IMR-90 (cell line): ENCODE results near the gene TWIST2. TPM values are rescaled to one million over a fixed set of nuclear protein-coding genes. Genes with fewer than 3 reads are reported as not detected.

Experiments used
- ATAC-seq: fragments of 200-7000 bp; cut with Tn5 transposase; 2 replicates; pipeline ENCODE4 v1.9.1; 2020; ENCODE audit warnings: low read depth, mild to moderate bottlenecking, moderate library complexity
- BruUV-seq: library from RNA; stranded (reverse); fragments of 400-500 nt; replicated peaks from 2 replicates; lab custom pipeline; 2021; lab: Mats Ljungman, UMichigan
- CTCF ChIA-PET: fragments of 300-600 bp; formaldehyde crosslinking; extraction: SDS; loops from one replicate; lab custom pipeline; 2021; ENCODE audit warnings: antibody characterized with exemption; lab: Yijun Ruan, JAX
- POLR2A ChIA-PET: fragments of 300-600 bp; sonication (Branson Sonifier 250); formaldehyde crosslinking; loops from one replicate; lab custom pipeline; 2022; ENCODE audit warnings: antibody characterized with exemption; ENCODE audit not compliant: unreplicated experiment; lab: Charles Lee
- DNase-seq: peaks from one replicate; pipeline ENCODE4 v3.0.0; 2013
- H2AFZ ChIP-seq: replicated peaks from 2 replicates; pipeline ENCODE3; 2013; ENCODE audit warnings: low read length, mild to moderate bottlenecking; ENCODE audit not compliant: poor library complexity
- H2AK5ac ChIP-seq: 2 replicates; pipeline ENCODE4 v1.6.1; 2013; ENCODE audit warnings: low read depth, low read length, inconsistent platforms
- H2AK9ac ChIP-seq: replicated peaks from 2 replicates; pipeline ENCODE3; 2013; ENCODE audit warnings: mild to moderate bottlenecking, low read depth, low read length, moderate library complexity; ENCODE audit not compliant: poor library complexity
- H2BK120ac ChIP-seq: 2 replicates; pipeline ENCODE4 v1.6.1; 2013; ENCODE audit warnings: low read depth, low read length, inconsistent platforms
- H2BK15ac ChIP-seq: 3 replicates; pipeline ENCODE4 v1.6.1; 2013; ENCODE audit warnings: low read depth, low read length, inconsistent platforms
- H2BK20ac ChIP-seq: 2 replicates; pipeline ENCODE4 v1.6.1; 2013; ENCODE audit warnings: low read depth, mild to moderate bottlenecking, inconsistent platforms, low read length, moderate library complexity
- H2BK5ac ChIP-seq: 2 replicates; pipeline ENCODE4 v1.6.1; 2013; ENCODE audit warnings: mild to moderate bottlenecking, low read depth, low read length, inconsistent platforms; ENCODE audit not compliant: poor library complexity, severe bottlenecking
- H3K14ac ChIP-seq: replicated peaks from 2 replicates; pipeline ENCODE4 v1.6.1; 2013; ENCODE audit warnings: low read depth, low read length, inconsistent platforms
- H3K18ac ChIP-seq: 2 replicates; pipeline ENCODE4 v1.6.1; 2013; ENCODE audit warnings: low read depth, low read length, control low read depth
- H3K23ac ChIP-seq: 2 replicates; pipeline ENCODE4 v1.6.1; 2013; ENCODE audit warnings: low read depth, low read length, inconsistent platforms
- H3K27ac ChIP-seq: 2 replicates; pipeline ENCODE4 v1.5.1; 2013; ENCODE audit warnings: mild to moderate bottlenecking, control low read depth, low read length; ENCODE audit not compliant: insufficient read depth
- H3K27me3 ChIP-seq: 2 replicates; pipeline ENCODE4 v1.6.1; 2013; ENCODE audit warnings: low read length; ENCODE audit not compliant: control insufficient read depth, insufficient read depth
- H3K36me3 ChIP-seq: 2 replicates; pipeline ENCODE4 v1.6.1; 2013; ENCODE audit warnings: low read length, mixed read lengths; ENCODE audit not compliant: control insufficient read depth, insufficient read depth
- H3K4ac ChIP-seq: 2 replicates; pipeline ENCODE4 v1.6.1; 2013; ENCODE audit warnings: low read depth, low read length, inconsistent platforms
- H3K4me1 ChIP-seq: 2 replicates; pipeline ENCODE4 v1.6.1; 2013; ENCODE audit warnings: low read length, mixed read lengths; ENCODE audit not compliant: control insufficient read depth, insufficient read depth
- H3K4me2 ChIP-seq: 2 replicates; pipeline ENCODE4 v1.6.1; 2013; ENCODE audit warnings: low read depth, mild to moderate bottlenecking, control low read depth, low read length, moderate library complexity
- H3K4me3 ChIP-seq: 2 replicates; pipeline ENCODE4 v1.5.1; 2013; ENCODE audit warnings: low read depth, mild to moderate bottlenecking, control low read depth, low read length, moderate library complexity; ENCODE audit not compliant: insufficient read depth
- H3K56ac ChIP-seq: 2 replicates; pipeline ENCODE4 v1.6.1; 2013; ENCODE audit warnings: low read length, inconsistent platforms; ENCODE audit not compliant: insufficient read depth; ENCODE audit errors: extremely low read depth
- H3K79me1 ChIP-seq, 2 experiments: 2 replicates each; pipeline ENCODE4 v1.6.1; 2013; ENCODE audit warnings: low read length in 2 of 2, inconsistent platforms in 1 of 2, low read depth in 1 of 2
- H3K9ac ChIP-seq: 2 replicates; pipeline ENCODE4 v1.6.1; 2013; ENCODE audit warnings: low read depth, low read length, control low read depth
- H3K9me1 ChIP-seq: 2 replicates; pipeline ENCODE4 v1.6.1; 2013; ENCODE audit warnings: low read length, inconsistent platforms; ENCODE audit not compliant: insufficient read depth
- H3K9me3 ChIP-seq: 2 replicates; pipeline ENCODE4 v1.6.1; 2013; ENCODE audit warnings: low read length; ENCODE audit not compliant: control insufficient read depth, insufficient read depth
- H4K20me1 ChIP-seq: 2 replicates; pipeline ENCODE4 v1.6.1; 2013; ENCODE audit warnings: low read length, inconsistent platforms; ENCODE audit not compliant: insufficient read depth
- H4K5ac ChIP-seq: 2 replicates; pipeline ENCODE4 v1.6.1; 2013; ENCODE audit warnings: mild to moderate bottlenecking, low read depth, low read length, control low read depth
- H4K8ac ChIP-seq, 2 experiments: 2 replicates each; pipeline ENCODE4 v1.6.1; 2013; ENCODE audit warnings: low read depth in 2 of 2, low read length in 2 of 2, control low read depth in 1 of 2, inconsistent platforms in 1 of 2
- H4K91ac ChIP-seq: 2 replicates; pipeline ENCODE4 v1.6.1; 2013; ENCODE audit warnings: low read depth, low read length, inconsistent platforms; ENCODE audit not compliant: insufficient read depth
- BHLHE40 ChIP-seq: fragments of 150-350 bp; IDR thresholded peaks from 2 replicates; pipeline ENCODE4 v1.6.1; 2016; ENCODE audit warnings: mild to moderate bottlenecking, low read depth, low read length
- CEBPB ChIP-seq: IDR thresholded peaks from 2 replicates; pipeline ENCODE4 v1.6.1; 2012; ENCODE audit warnings: low read depth, low read length, improper control_type of control experiment
- CHD1 ChIP-seq: IDR thresholded peaks from 2 replicates; pipeline ENCODE4 v1.6.1; 2012; ENCODE audit warnings: low read depth, low read length, improper control_type of control experiment
- FOS ChIP-seq: fragments of 150-350 bp; IDR thresholded peaks from 2 replicates; pipeline ENCODE4 v1.6.1; 2016; ENCODE audit warnings: low read depth, low read length
- MAFK ChIP-seq: IDR thresholded peaks from 2 replicates; pipeline ENCODE4 v1.6.1; 2012; ENCODE audit warnings: low read depth, low read length, improper control_type of control experiment
- NFE2L2 ChIP-seq: fragments of 150-350 bp; IDR thresholded peaks from 2 replicates; pipeline ENCODE4 v1.6.1; 2016; ENCODE audit warnings: low read depth, mild to moderate bottlenecking, low read length
- RAD21 ChIP-seq: IDR thresholded peaks from 2 replicates; pipeline ENCODE4 v1.6.1; 2012; ENCODE audit warnings: low read length, improper control_type of control experiment
- WGBS, 2 experiments: methylation state at CpG; one replicate each; pipeline versions ENCODE4 v1.1.5 to v1.1.7; 2013; ENCODE audit warnings: missing lambda C conversion rate in 2 of 2; ENCODE audit not compliant: insufficient read length in 1 of 2; ENCODE audit errors: extremely low coverage in 2 of 2; 5-methylcytosine and 5-hydroxymethylcytosine counted together
- dilution Hi-C: fragments of 300-500 bp; cut with HindIII; formaldehyde crosslinking; loops from one replicate; pipeline ENCODE4 v1.14.3; 2018; ENCODE audit warnings: low sequenced_read_pairs; ENCODE audit not compliant: unreplicated experiment
- in situ Hi-C: fragments of 300-500 bp; cut with MboI; formaldehyde crosslinking; loops from 3 replicates; pipeline ENCODE4 v1.14.3; 2019; ENCODE audit warnings: low sequenced_read_pairs, inconsistent platforms, mixed read lengths
- intact Hi-C: fragments of 100-400 bp; cut with micrococcal nuclease; formaldehyde crosslinking; loops from 2 replicates; pipeline ENCODE4 v1.10.0; 2022
- polyA plus RNA-seq, 3 experiments: library from polyadenylated mRNA; depleted of rRNA; stranded (reverse); fragments of >200 nt; gene quantifications; 2 replicates each; pipeline ENCODE4 v1.2.3, GENCODE V29; 2012; ENCODE audit warnings: low replicate concordance in 1 of 3
- total RNA-seq: library from RNA; depleted of rRNA; stranded (reverse); fragments of >200 nt; gene quantifications from 2 replicates; pipeline ENCODE4 v1.2.3, GENCODE V29; 2012

Gene TWIST2
- total and polyA plus RNA-seq, 2 of the 4 experiments (the other 2 are of a cell fraction), result 9.3 to 33.6 TPM

DNA sequence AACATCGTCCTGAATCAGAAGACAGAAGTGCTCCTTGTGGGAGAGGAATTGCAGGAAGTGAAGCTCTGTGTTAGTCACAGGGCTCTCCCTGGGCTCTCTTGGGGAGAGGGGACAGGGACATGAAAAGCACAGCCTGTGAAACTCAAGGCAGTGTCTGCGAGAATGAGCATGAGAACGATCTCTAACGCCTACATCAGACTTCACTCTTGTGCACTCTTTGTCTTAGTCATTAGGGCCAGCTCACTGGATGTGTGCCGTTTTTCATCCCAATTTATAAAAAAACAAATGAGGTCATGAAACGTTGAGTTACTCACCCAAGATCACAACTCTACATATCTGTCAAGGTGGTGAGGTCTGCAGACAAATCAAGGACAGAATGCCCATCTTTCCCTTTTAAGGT, 27.0 kb upstream of the TWIST2 start:
- Histone ChIP-seq H2AK5ac (no peak overlapping the region), H3K9ac (no peak overlapping the region), H3K9me3 (peaks cover 11% of the 10 kb centered on the region), H3K27me3 (peaks cover 13% of the 10 kb centered on the region), H4K5ac (no peak overlapping the region), H3K23ac (no peak overlapping the region), H2BK15ac (no peak overlapping the region), H3K4ac (no peak overlapping the region), H2AK9ac (no peak overlapping the region), H3K14ac (no peak overlapping the region), H3K9me1 (no peaks in the 10 kb centered on the region), H3K79me1 (no peaks in the 10 kb centered on the region), H2BK120ac (no peak overlapping the region), H4K20me1 (no peaks in the 10 kb centered on the region), H3K4me2 (no peak overlapping the region), H4K91ac (no peak overlapping the region), H2BK20ac (no peak overlapping the region), H3K18ac (no peak overlapping the region), H2AFZ (no peak overlapping the region), H3K4me1 (no peaks in the 10 kb centered on the region), H3K36me3 (no peaks in the 10 kb centered on the region), H3K27ac (no peak overlapping the region), H3K56ac (no peak overlapping the region), H4K8ac (no peak overlapping the region), H2BK5ac (no peak overlapping the region), H3K4me3 (no peak overlapping the region)
- TF ChIP-seq MAFK, result no peak
- TF ChIP-seq CHD1, result no peak
- TF ChIP-seq CEBPB, result no peak
- no peak for TF ChIP-seq BHLHE40
- no peak for TF ChIP-seq RAD21
- no peak for TF ChIP-seq NFE2L2
- no peak for TF ChIP-seq FOS
- in situ Hi-C loops (no loop called here), intact Hi-C loops (no loop called here), dilution Hi-C loops (no loop called here)
- WGBS, 2 experiments, result no CpG with 5 or more reads among the region's 6 CpGs
- peak; percentile 22 for DNase-seq
- ATAC-seq, result no peak
- BruUV-seq, result no TSS peak
- CTCF ChIA-PET, result no interaction called here
- POLR2A ChIA-PET, result no interaction called here
